ENCODE results near the gene CYP2S1. TPM values are rescaled to one million over a fixed set of nuclear protein-coding genes. Genes with fewer than 3 reads are reported as not detected.

CYP2S1 gene
- total and polyA plus RNA-seq, 2 experiments from 2014 or later, result 130 to 315 TPM

DNA sequence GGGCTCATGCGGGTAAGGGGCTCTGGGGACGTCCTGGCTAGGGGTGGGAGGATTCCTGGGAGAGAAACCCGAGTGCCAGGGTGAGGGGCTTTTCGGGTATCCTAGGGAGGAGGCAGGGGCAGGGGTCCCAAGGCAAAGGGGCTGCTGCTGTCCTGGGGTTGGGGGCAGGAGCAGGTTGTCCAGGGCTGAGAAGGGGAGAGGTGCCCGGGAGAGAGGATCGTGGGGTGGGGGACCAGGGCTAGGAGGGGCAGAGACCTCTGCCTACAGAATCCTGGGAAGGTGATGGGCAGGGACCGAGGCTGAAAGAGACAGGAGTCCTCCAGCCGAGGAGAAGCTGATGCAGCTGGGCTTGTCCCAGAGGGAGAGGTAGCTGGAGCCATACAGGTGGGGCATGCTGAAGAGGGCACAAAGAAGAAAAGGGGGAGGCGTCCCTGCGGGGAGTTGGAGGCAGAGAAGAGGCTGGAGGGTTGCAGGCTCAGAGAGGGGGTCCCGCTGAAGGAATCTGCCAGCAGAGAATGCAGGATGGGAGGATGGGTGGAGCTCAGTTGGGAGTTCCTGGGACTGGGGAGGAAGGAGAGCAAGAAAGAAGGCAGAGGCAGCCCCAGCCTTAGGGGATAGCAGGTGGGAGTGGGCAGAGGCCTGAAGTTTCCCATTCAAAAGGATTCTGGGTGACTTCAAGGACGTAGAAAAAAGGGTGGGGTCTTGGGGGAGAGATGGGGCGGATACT lies 574 bp downstream of the CYP2S1 start (continued):
- TF ChIP-seq, protein P1, sequence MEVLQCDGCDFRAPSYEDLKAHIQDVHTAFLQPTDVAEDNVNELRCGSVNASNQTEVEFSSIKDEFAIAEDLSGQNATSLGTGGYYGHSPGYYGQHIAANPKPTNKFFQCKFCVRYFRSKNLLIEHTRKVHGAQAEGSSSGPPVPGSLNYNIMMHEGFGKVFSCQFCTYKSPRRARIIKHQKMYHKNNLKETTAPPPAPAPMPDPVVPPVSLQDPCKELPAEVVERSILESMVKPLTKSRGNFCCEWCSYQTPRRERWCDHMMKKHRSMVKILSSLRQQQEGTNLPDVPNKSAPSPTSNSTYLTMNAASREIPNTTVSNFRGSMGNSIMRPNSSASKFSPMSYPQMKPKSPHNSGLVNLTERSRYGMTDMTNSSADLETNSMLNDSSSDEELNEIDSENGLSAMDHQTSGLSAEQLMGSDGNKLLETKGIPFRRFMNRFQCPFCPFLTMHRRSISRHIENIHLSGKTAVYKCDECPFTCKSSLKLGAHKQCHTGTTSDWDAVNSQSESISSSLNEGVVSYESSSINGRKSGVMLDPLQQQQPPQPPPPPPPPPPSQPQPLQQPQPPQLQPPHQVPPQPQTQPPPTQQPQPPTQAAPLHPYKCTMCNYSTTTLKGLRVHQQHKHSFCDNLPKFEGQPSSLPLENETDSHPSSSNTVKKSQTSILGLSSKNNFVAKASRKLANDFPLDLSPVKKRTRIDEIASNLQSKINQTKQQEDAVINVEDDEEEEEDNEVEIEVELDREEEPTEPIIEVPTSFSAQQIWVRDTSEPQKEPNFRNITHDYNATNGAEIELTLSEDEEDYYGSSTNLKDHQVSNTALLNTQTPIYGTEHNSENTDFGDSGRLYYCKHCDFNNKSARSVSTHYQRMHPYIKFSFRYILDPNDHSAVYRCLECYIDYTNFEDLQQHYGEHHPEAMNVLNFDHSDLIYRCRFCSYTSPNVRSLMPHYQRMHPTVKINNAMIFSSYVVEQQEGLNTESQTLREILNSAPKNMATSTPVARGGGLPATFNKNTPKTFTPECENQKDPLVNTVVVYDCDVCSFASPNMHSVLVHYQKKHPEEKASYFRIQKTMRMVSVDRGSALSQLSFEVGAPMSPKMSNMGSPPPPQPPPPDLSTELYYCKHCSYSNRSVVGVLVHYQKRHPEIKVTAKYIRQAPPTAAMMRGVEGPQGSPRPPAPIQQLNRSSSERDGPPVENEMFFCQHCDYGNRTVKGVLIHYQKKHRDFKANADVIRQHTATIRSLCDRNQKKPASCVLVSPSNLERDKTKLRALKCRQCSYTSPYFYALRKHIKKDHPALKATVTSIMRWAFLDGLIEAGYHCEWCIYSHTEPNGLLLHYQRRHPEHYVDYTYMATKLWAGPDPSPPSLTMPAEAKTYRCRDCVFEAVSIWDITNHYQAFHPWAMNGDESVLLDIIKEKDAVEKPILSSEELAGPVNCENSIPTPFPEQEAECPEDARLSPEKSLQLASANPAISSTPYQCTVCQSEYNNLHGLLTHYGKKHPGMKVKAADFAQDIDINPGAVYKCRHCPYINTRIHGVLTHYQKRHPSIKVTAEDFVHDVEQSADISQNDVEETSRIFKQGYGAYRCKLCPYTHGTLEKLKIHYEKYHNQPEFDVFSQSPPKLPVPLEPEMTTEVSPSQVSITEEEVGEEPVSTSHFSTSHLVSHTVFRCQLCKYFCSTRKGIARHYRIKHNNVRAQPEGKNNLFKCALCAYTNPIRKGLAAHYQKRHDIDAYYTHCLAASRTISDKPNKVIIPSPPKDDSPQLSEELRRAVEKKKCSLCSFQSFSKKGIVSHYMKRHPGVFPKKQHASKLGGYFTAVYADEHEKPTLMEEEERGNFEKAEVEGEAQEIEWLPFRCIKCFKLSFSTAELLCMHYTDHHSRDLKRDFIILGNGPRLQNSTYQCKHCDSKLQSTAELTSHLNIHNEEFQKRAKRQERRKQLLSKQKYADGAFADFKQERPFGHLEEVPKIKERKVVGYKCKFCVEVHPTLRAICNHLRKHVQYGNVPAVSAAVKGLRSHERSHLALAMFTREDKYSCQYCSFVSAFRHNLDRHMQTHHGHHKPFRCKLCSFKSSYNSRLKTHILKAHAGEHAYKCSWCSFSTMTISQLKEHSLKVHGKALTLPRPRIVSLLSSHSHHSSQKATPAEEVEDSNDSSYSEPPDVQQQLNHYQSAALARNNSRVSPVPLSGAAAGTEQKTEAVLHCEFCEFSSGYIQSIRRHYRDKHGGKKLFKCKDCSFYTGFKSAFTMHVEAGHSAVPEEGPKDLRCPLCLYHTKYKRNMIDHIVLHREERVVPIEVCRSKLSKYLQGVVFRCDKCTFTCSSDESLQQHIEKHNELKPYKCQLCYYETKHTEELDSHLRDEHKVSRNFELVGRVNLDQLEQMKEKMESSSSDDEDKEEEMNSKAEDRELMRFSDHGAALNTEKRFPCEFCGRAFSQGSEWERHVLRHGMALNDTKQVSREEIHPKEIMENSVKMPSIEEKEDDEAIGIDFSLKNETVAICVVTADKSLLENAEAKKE (CRISPR knock-in tag; IDR thresholded peaks at IDR 0.05), result no peak
- TF ChIP-seq POLR2AphosphoS5 (IDR thresholded peaks at IDR 0.05; ENCODE audit: low read depth), result no peak
- TF ChIP-seq, protein P2, sequence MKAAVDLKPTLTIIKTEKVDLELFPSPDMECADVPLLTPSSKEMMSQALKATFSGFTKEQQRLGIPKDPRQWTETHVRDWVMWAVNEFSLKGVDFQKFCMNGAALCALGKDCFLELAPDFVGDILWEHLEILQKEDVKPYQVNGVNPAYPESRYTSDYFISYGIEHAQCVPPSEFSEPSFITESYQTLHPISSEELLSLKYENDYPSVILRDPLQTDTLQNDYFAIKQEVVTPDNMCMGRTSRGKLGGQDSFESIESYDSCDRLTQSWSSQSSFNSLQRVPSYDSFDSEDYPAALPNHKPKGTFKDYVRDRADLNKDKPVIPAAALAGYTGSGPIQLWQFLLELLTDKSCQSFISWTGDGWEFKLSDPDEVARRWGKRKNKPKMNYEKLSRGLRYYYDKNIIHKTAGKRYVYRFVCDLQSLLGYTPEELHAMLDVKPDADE (IDR thresholded peaks at IDR 0.05), result no peak

DNA sequence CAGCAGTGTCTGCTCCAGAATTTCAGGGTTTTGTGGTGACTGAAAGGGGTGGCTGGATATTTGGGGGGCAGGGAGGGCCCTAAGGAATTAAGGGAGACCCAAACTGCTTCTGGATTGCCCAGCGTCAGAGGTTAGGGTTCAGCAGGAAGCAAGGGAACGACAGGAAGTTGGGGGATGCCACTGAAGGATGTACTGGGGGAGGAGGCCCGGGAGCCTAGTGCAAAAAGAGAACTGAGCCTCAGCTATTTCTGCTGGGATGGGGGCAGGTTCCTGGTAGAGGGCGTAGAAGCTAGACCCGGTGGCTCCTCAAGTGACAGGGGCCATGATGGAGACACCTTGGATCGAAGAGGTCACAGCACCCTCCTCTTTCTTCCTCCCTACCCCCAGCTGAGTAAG lies 1.1 kb downstream of the CYP2S1 start:
- H3F3A ChIP-seq (replicated peaks; ENCODE audit: low read depth), result peaks cover 28% of the 10 kb centered on the region
- peaks cover 22% of the 10 kb centered on the region for H3K36me3 ChIP-seq (ENCODE audit: insufficient read depth)
- H3K27me3 Mint-ChIP-seq (ENCODE audit: insufficient read depth, low read depth, poor library complexity), result peaks cover 19% of the 10 kb centered on the region
- peaks cover 69% of the 10 kb centered on the region for H3K79me2 ChIP-seq (replicated peaks; ENCODE audit: insufficient read depth)
- no peak for ATAC-seq
- TF ChIP-seq EZH2 (IDR thresholded peaks at IDR 0.05; ENCODE audit: low read depth, unreplicated experiment) (no peak), ZNF331 (CRISPR knock-in tag; IDR thresholded peaks at IDR 0.05; ENCODE audit: low read depth) (no peak)
- TF ChIP-seq, protein P1 (CRISPR knock-in tag; IDR thresholded peaks at IDR 0.05), result no peak
- TF ChIP-seq, protein P2 (IDR thresholded peaks at IDR 0.05), result no peak
- peaks cover 42% of the 10 kb centered on the region for H3K4me1 ChIP-seq (ENCODE audit: insufficient read depth)
- peak overlapping the region; percentile 96 for H3K4me3 ChIP-seq
- peaks cover 4% of the 10 kb centered on the region; the same call in 1 of the 3 replicates for H3K9me3 Mint-ChIP-seq
- H3K27ac ChIP-seq (ENCODE audit: low read depth), result peak overlapping the region; percentile 90; the same call in 1 of the 2 replicates
- H3K36me3 Mint-ChIP-seq (ENCODE audit: low read depth), result peaks cover 54% of the 10 kb centered on the region
- H4K20me1 ChIP-seq (replicated peaks; ENCODE audit: insufficient read depth), result peaks cover 22% of the 10 kb centered on the region
- H3K4me2 ChIP-seq, result peak overlapping the region; percentile 97
- H3K9me2 ChIP-seq (ENCODE audit: insufficient read depth), result no peaks in the 10 kb centered on the region
- no peak overlapping the region for H2AFZ ChIP-seq
- no peaks in the 10 kb centered on the region for H3K27me3 ChIP-seq (ENCODE audit: insufficient read depth)
- peak overlapping the region; percentile 93 for H3K4me3 Mint-ChIP-seq
- peaks cover 62% of the 10 kb centered on the region for H3K4me1 Mint-ChIP-seq
- peak; percentile 56 for DNase-seq (ENCODE audit: low spot score)
- peak overlapping the region; percentile 79 for H3K27ac Mint-ChIP-seq

Measured in GM23338 (cell line).